Endothelial cell of umbilical vein (primary cell): ENCODE results near the gene KIAA1958. TPM values are rescaled to one million over a fixed set of nuclear protein-coding genes. Genes with fewer than 3 reads are reported as not detected.

ENCODE experiments used
- BruUV-seq: library from RNA; stranded (reverse); fragments of 400-500 nt; replicated peaks from 2 replicates; lab custom pipeline; 2021; lab: Mats Ljungman, UMichigan
- CTCF ChIA-PET: fragments of 300-600, 350-600 bp; sonication (Branson Sonifier 250); formaldehyde crosslinking; loops from one replicate; lab custom pipeline; 2021; ENCODE audit warnings: antibody characterized with exemption, inconsistent platforms; lab: Charles Lee
- POLR2A ChIA-PET: fragments of 300-600, 350-600 bp; sonication (Branson Sonifier 250); formaldehyde crosslinking; loops from one replicate; lab custom pipeline; 2021; ENCODE audit warnings: antibody characterized with exemption, inconsistent platforms; lab: Charles Lee
- DNase-seq: peaks from one replicate; pipeline ENCODE4 v3.0.0-alpha.2; 2011; ENCODE audit warnings: low read depth, low spot score
- FAIRE-seq: peaks from 2 replicates; lab custom pipeline; 2011; peaks lifted over from hg19 to GRCh38; lab: Jason Lieb, UNC
- H2AFZ ChIP-seq: 2 replicates; pipeline ENCODE4 v1.6.0; 2012; ENCODE audit warnings: low read depth, low read length, control low read depth, inconsistent platforms
- H3K27ac ChIP-seq: 2 replicates; pipeline ENCODE4 v1.5.1; 2011; ENCODE audit warnings: low read depth, mild to moderate bottlenecking, control low read depth, low read length, moderate library complexity; ENCODE audit not compliant: insufficient read depth
- H3K27me3 ChIP-seq, 2 experiments: 2 replicates each; pipeline versions ENCODE4 v1.6.0 to v1.6.1; 2011; ENCODE audit warnings: low read length in 2 of 2, mixed read lengths in 1 of 2; ENCODE audit not compliant: control insufficient read depth in 2 of 2, insufficient read depth in 2 of 2
- H3K36me3 ChIP-seq, 2 experiments: 2 replicates in 1 of 2; 3 replicates in 1 of 2; pipeline ENCODE4 v1.5.1; 2011; ENCODE audit warnings: low read length in 2 of 2, mild to moderate bottlenecking in 1 of 2, moderate library complexity in 1 of 2; ENCODE audit not compliant: control insufficient read depth in 2 of 2, insufficient read depth in 2 of 2; ENCODE audit errors: extremely low read depth in 1 of 2
- H3K4me1 ChIP-seq: 3 replicates; pipeline ENCODE4 v1.5.1; 2011; ENCODE audit warnings: mild to moderate bottlenecking, low read length; ENCODE audit not compliant: control insufficient read depth, insufficient read depth; ENCODE audit errors: extremely low read depth
- H3K4me2 ChIP-seq: 2 replicates; pipeline ENCODE4 v1.6.1; 2011; ENCODE audit warnings: low read length, control low read depth, mixed read lengths; ENCODE audit not compliant: insufficient read depth
- H3K4me3 ChIP-seq, 3 experiments: fragments of 200-600 bp in 1 of 3; sonication (generic), shearing (Covaris generic) in 1 of 3; replicated peaks in 1 of 3; 2 replicates each; pipeline ENCODE4 v1.5.1; 2011 to 2016; ENCODE audit warnings: control low read depth in 3 of 3, low read length in 3 of 3, mild to moderate bottlenecking in 2 of 3, inconsistent platforms in 1 of 3, low read depth in 1 of 3, moderate library complexity in 1 of 3; ENCODE audit not compliant: insufficient read depth in 1 of 3
- H3K79me2 ChIP-seq: 2 replicates; pipeline ENCODE4 v1.6.0; 2012; ENCODE audit warnings: low read length, inconsistent platforms; ENCODE audit not compliant: control insufficient read depth, insufficient read depth
- H3K9ac ChIP-seq: replicated peaks from 2 replicates; pipeline ENCODE3; 2011; ENCODE audit warnings: low read length, control low read depth; ENCODE audit not compliant: insufficient read depth; ENCODE audit errors: extremely low read depth
- H3K9me1 ChIP-seq: replicated peaks from 3 replicates; pipeline ENCODE4 v1.6.0; 2011; ENCODE audit warnings: mild to moderate bottlenecking, low read length; ENCODE audit not compliant: control insufficient read depth, insufficient read depth; ENCODE audit errors: extremely low read depth
- H3K9me3 ChIP-seq: replicated peaks from 2 replicates; pipeline ENCODE4 v1.5.1; 2012; ENCODE audit warnings: low read length, inconsistent platforms; ENCODE audit not compliant: control insufficient read depth, insufficient read depth
- H4K20me1 ChIP-seq: replicated peaks from 2 replicates; pipeline ENCODE3; 2011; ENCODE audit warnings: mild to moderate bottlenecking, low read length; ENCODE audit not compliant: control insufficient read depth, insufficient read depth; ENCODE audit errors: extremely low read depth
- EZH2 ChIP-seq: IDR thresholded peaks from 2 replicates; pipeline ENCODE4 v1.6.1; 2012; ENCODE audit warnings: borderline replicate concordance, low read depth, mild to moderate bottlenecking, moderate library complexity, low read length, inconsistent platforms; ENCODE audit not compliant: severe bottlenecking
- FOS ChIP-seq: IDR thresholded peaks from 2 replicates; pipeline ENCODE4 v1.6.1; 2011; ENCODE audit warnings: mild to moderate bottlenecking, low read length, moderate library complexity, borderline replicate concordance; ENCODE audit not compliant: insufficient read depth
- GATA2 ChIP-seq: IDR thresholded peaks from 2 replicates; pipeline ENCODE4 v1.7.0; 2011; ENCODE audit warnings: low read depth, mild to moderate bottlenecking, moderate library complexity, mixed read lengths, low read length; ENCODE audit not compliant: insufficient read length, insufficient read depth
- JUN ChIP-seq: IDR thresholded peaks from 2 replicates; pipeline ENCODE4 v1.6.1; 2011; ENCODE audit warnings: borderline replicate concordance, low read depth; ENCODE audit not compliant: insufficient read length, insufficient read depth
- MYC ChIP-seq: IDR thresholded peaks from one replicate; pipeline ENCODE4 v1.6.1; 2011; ENCODE audit warnings: mild to moderate bottlenecking, low read depth, low read length
- POLR2A ChIP-seq: IDR thresholded peaks from 2 replicates; pipeline ENCODE4 v1.6.1; 2012; ENCODE audit warnings: low read depth, mild to moderate bottlenecking, control low read depth, low read length
- POLR2AphosphoS5 ChIP-seq: IDR thresholded peaks from 2 replicates; pipeline ENCODE4 v1.6.1; 2012; ENCODE audit warnings: low read depth, mild to moderate bottlenecking, control low read depth, low read length, moderate library complexity; ENCODE audit not compliant: insufficient read depth
- dilution Hi-C: fragments of 300-500 bp; cut with MboI; formaldehyde crosslinking; loops from one replicate; pipeline ENCODE4 v1.15.0; 2019; ENCODE audit warnings: low sequenced_read_pairs; ENCODE audit not compliant: extremely low pct_ligation_motif_present
- intact Hi-C: fragments of 100-400 bp; cut with micrococcal nuclease; formaldehyde crosslinking; loops from one replicate; pipeline ENCODE4 v1.10.0; 2022
- polyA plus RNA-seq, 4 experiments: library from polyadenylated mRNA; depleted of rRNA in 3 of 4; stranded (reverse) in 3 of 4; unstranded in 1 of 4; fragments of >200 nt; gene quantifications; 2 replicates each; pipeline versions ENCODE4 v1.2.1 to v1.2.3, GENCODE V29; 2011 to 2012; ENCODE audit warnings: missing spikeins in 1 of 4
- total RNA-seq: library from RNA; stranded (reverse); gene quantifications from 2 replicates; pipeline ENCODE4 v1.2.3, GENCODE V29; 2021
- TF ChIP-seq, protein P1 (sequence below), 2 donors: IDR thresholded peaks; 1 replicate in 1 of 2; 2 replicates in 1 of 2; pipeline ENCODE4 v1.5.1; 2011; ENCODE audit warnings: low read length in 2 of 2, mild to moderate bottlenecking in 2 of 2, moderate library complexity in 2 of 2, control low read depth in 1 of 2, inconsistent platforms in 1 of 2, low read depth in 1 of 2; ENCODE audit not compliant: insufficient read depth in 1 of 2; ENCODE audit errors: extremely low read depth in 1 of 2
- TF ChIP-seq, protein P2 (sequence below): IDR thresholded peaks from 2 replicates; pipeline ENCODE4 v1.6.1; 2011; ENCODE audit not compliant: insufficient read depth, insufficient read length

The KIAA1958 gene
- total and polyA plus RNA-seq, 2 donors (not counting 3 experiments of a cell fraction or from before 2014, with no cell fraction given): 1.7 to 5.0 TPM

GRCh38 chr9:112443636-112444035, 43.0 kb upstream of the KIAA1958 start:
- TF ChIP-seq POLR2AphosphoS5 (no peak), MYC (no peak), FOS (no peak), GATA2 (no peak), POLR2A (no peak), JUN (no peak), EZH2 (no peak)
- TF ChIP-seq, protein P1, sequence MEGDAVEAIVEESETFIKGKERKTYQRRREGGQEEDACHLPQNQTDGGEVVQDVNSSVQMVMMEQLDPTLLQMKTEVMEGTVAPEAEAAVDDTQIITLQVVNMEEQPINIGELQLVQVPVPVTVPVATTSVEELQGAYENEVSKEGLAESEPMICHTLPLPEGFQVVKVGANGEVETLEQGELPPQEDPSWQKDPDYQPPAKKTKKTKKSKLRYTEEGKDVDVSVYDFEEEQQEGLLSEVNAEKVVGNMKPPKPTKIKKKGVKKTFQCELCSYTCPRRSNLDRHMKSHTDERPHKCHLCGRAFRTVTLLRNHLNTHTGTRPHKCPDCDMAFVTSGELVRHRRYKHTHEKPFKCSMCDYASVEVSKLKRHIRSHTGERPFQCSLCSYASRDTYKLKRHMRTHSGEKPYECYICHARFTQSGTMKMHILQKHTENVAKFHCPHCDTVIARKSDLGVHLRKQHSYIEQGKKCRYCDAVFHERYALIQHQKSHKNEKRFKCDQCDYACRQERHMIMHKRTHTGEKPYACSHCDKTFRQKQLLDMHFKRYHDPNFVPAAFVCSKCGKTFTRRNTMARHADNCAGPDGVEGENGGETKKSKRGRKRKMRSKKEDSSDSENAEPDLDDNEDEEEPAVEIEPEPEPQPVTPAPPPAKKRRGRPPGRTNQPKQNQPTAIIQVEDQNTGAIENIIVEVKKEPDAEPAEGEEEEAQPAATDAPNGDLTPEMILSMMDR (IDR thresholded peaks at IDR 0.05; ENCODE audit: extremely low read depth in 1 of 2, insufficient read depth in 1 of 2, low read depth in 1 of 2, low read length in 2 of 2): no peak
- TF ChIP-seq, protein P2, sequence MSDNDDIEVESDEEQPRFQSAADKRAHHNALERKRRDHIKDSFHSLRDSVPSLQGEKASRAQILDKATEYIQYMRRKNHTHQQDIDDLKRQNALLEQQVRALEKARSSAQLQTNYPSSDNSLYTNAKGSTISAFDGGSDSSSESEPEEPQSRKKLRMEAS: no peak
- no peaks in the 10 kb centered on the region for H3K27me3 ChIP-seq
- FAIRE-seq (no peak), DNase-seq (no peak)
- H3K9me3 ChIP-seq: no peaks in the 10 kb centered on the region
- no peak overlapping the region for H3K4me3 ChIP-seq
- no peaks in the 10 kb centered on the region for H3K4me1 ChIP-seq
- CTCF ChIA-PET: interaction anchor here (0.6 to 3.7 kb wide), 14 partner anchors 9 to 462 kb away, joined by 3 to 13 read pairs (median 8); partner anchors contain the start of gene INIP
- POLR2A ChIA-PET: no interaction called here
- H3K9ac ChIP-seq: no peak overlapping the region
- no peaks in the 10 kb centered on the region for H3K79me2 ChIP-seq
- BruUV-seq: no TSS peak
- no peaks in the 10 kb centered on the region for H3K9me1 ChIP-seq
- no peaks in the 10 kb centered on the region for H4K20me1 ChIP-seq
- no peaks in the 10 kb centered on the region for H3K36me3 ChIP-seq
- H2AFZ ChIP-seq: no peak overlapping the region
- no peak overlapping the region for H3K4me2 ChIP-seq
- intact Hi-C loops: loop anchor here (1.0 to 2.0 kb wide), 4 partner anchors 222 to 375 kb away; no protein-coding TSS in a partner anchor
- dilution Hi-C loops: no loop called here
- H3K27ac ChIP-seq: no peak overlapping the region
